Breast epithelium (tissue), 4 donors: ENCODE results near the gene IL9. TPM values are rescaled to one million over a fixed set of nuclear protein-coding genes. Genes with fewer than 3 reads are reported as not detected.

Experiments
- DNase-seq, 2 donors: peaks; one replicate each; pipeline ENCODE4 v3.0.0-alpha.2; 2019; ENCODE audit warnings: low spot score in 2 of 2
- H3K27ac ChIP-seq, 2 donors: fragments of 200-600 bp; sonication (generic) in 1 of 2; one replicate each; pipeline ENCODE4 v1.5.1; 2016 to 2019; ENCODE audit warnings: mild to moderate bottlenecking in 1 of 2
- H3K27me3 ChIP-seq, 2 donors: fragments of 200-600 bp; sonication (generic) in 1 of 2; one replicate each; pipeline versions ENCODE4 v1.5.1 to v1.6.0; 2017 to 2019; ENCODE audit warnings: control low read depth in 1 of 2, mild to moderate bottlenecking in 1 of 2
- H3K36me3 ChIP-seq: fragments of 200-600 bp; one replicate; pipeline ENCODE4 v1.5.1; 2019
- H3K4me1 ChIP-seq, 2 donors: fragments of 200-600 bp; sonication (generic); one replicate each; pipeline ENCODE4 v1.5.1; 2016 to 2019; ENCODE audit warnings: control low read depth in 1 of 2
- H3K4me3 ChIP-seq, 3 donors: fragments of 200-600 bp; sonication (generic); 1 replicate in 2 of 3; 2 replicates in 1 of 3; pipeline ENCODE4 v1.5.1; 2016 to 2019; ENCODE audit warnings: mild to moderate bottlenecking in 3 of 3, moderate library complexity in 2 of 3
- H3K9me3 ChIP-seq, 2 donors: fragments of 200-600 bp; sonication (generic) in 1 of 2; one replicate each; pipeline ENCODE4 v1.5.1; 2016 to 2019; ENCODE audit warnings: control low read depth in 1 of 2
- CTCF ChIP-seq, 3 donors: fragments of 450-650 bp; IDR thresholded peaks; one replicate each; pipeline ENCODE4 v1.5.1; 2016 to 2017; ENCODE audit warnings: antibody characterized with exemption in 3 of 3, mild to moderate bottlenecking in 3 of 3, moderate library complexity in 3 of 3
- POLR2A ChIP-seq: fragments of 450-650 bp; IDR thresholded peaks from one replicate; pipeline ENCODE4 v1.6.1; 2016; ENCODE audit warnings: antibody characterized with exemption, mild to moderate bottlenecking, moderate library complexity
- POLR2AphosphoS5 ChIP-seq, 3 donors: sonication (generic); formaldehyde crosslinking; IDR thresholded peaks; one replicate each; pipeline ENCODE4 v1.6.1; 2017; ENCODE audit warnings: antibody characterized with exemption in 3 of 3
- intact Hi-C: fragments of 100-400 bp; cut with DNase I; formaldehyde crosslinking; loops from one replicate; pipeline ENCODE4 v1.15.1; 2023; ENCODE audit warnings: low total_unique reads
- total RNA-seq, 3 donors: library from RNA; depleted of rRNA; stranded (reverse); fragments of >200 nt; gene quantifications; one replicate each; pipeline ENCODE4 v1.1.0, GENCODE V29; 2016

IL9 gene
- total RNA-seq: not detected

DNA sequence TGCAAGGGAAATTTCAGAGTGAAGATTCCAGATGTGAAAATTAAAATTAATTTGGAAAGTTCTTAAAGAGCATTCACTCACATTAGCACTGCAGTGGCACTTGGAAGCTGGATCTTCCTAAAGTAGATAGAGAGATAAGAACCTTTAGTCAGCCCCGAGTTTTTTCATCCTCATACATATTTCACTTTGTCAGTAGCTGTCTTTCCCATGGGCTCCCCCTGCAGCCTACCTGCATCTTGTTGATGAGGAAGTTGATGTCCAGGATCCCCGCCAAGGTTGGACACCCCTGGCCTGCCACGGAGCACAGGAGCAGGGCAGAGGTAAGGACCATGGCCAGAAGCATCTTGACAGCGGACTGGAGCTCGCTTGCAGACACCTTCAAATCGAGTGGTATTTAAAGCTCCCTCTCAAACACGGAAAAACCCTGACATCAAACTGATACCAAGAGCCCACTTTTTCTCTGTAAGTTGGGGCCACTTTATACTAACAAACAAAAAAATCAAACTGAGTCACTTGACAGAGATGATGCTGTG is at the start of gene IL9:
Gene IL9 (minus strand): TSS at position 368 of the 533 bp plus-strand sequence. CDS start 25 bp downstream, at position 343.
- Histone ChIP-seq H3K4me3 (no peak within 1 kb of the TSS), H3K27ac (no peak within 1 kb of the TSS), H3K4me1 (no peaks in the 10 kb centered on the region), H3K9me3 (no peaks in the 10 kb centered on the region), H3K27me3 (peaks cover 0 to 6% of the 10 kb centered on the region in 2 donors), H3K36me3 (no peaks in the 10 kb centered on the region)
- intact Hi-C loops: loop anchor here (1.0 to 5.0 kb wide), 2 partner anchors 14 to 1802 kb away; no protein-coding TSS in a partner anchor
- TF ChIP-seq POLR2A: no peak
- TF ChIP-seq POLR2AphosphoS5 (IDR thresholded peaks at IDR 0.05): no peak
- TF ChIP-seq CTCF (IDR thresholded peaks at IDR 0.05): no peak
- DNase-seq: no peak

DNA sequence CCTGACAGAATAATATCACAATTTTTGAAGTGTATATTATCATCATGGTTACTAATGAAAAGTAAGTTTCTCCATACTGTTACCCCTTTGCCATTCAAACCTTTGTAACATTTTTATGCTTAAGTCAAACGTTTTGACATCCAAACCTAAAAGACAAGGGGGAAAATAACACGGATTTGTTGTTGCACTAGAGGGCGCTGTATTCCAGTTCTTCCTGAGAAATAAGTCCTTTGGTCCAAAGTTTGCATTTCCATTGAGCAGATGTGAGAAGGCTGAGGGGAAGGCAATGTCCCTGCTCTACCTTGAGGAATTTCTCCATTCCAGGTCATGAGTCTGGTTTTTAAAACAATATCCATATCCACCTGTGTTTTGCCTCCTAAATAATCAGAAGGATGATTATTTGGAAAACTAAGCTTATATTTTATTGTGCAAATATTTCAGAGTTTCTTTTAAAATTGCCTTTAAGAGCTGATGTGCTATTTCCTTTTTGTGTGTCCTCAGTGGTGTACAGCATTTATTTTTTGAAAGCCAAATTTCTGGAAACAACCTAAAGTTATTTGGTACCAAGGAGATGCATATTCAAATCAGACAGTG is 49.4 kb upstream of the IL9 start:
- Histone ChIP-seq H3K4me3 (no peak overlapping the region), H3K4me1 (no peaks in the 10 kb centered on the region), H3K9me3 (no peaks in the 10 kb centered on the region), H3K27ac (no peak overlapping the region), H3K27me3 (peaks cover 0 to 9% of the 10 kb centered on the region in 2 donors), H3K36me3 (no peaks in the 10 kb centered on the region)
- peak in 1 of 2 donors; percentile 40 for DNase-seq
- TF ChIP-seq CTCF (IDR thresholded peaks at IDR 0.05): peak; percentile 55 to 84 (median 82)
- no peak for TF ChIP-seq POLR2A
- intact Hi-C loops: no loop called here

- no peaks in the 10 kb centered on the region for H3K4me1 ChIP-seq
- H3K36me3 ChIP-seq: no peaks in the 10 kb centered on the region
- no peaks in the 10 kb centered on the region for H3K9me3 ChIP-seq
- DNase-seq: no peak
- intact Hi-C loops: no loop called here
- no peak overlapping the region for H3K4me3 ChIP-seq
- TF ChIP-seq CTCF (IDR thresholded peaks at IDR 0.05) (no peak), POLR2A (no peak), POLR2AphosphoS5 (IDR thresholded peaks at IDR 0.05) (no peak)
- H3K27me3 ChIP-seq: peaks cover 0 to 9% of the 10 kb centered on the region in 2 donors
- H3K27ac ChIP-seq: no peak overlapping the region
Measured at GRCh38 chr5:135944564-135944963, 48.9 kb upstream of the IL9 start.

- Histone ChIP-seq H3K4me3 (no peak overlapping the region), H3K9me3 (no peaks in the 10 kb centered on the region), H3K36me3 (no peaks in the 10 kb centered on the region), H3K27ac (no peak overlapping the region), H3K4me1 (no peaks in the 10 kb centered on the region), H3K27me3 (peaks cover 0 to 9% of the 10 kb centered on the region in 2 donors)
- TF ChIP-seq POLR2A: no peak
- no peak for TF ChIP-seq CTCF (IDR thresholded peaks at IDR 0.05)
- TF ChIP-seq POLR2AphosphoS5 (IDR thresholded peaks at IDR 0.05): no peak
- intact Hi-C loops: no loop called here
- DNase-seq: no peak
Measured at GRCh38 chr5:135942202-135942771, 46.6 kb upstream of the IL9 start.

DNA sequence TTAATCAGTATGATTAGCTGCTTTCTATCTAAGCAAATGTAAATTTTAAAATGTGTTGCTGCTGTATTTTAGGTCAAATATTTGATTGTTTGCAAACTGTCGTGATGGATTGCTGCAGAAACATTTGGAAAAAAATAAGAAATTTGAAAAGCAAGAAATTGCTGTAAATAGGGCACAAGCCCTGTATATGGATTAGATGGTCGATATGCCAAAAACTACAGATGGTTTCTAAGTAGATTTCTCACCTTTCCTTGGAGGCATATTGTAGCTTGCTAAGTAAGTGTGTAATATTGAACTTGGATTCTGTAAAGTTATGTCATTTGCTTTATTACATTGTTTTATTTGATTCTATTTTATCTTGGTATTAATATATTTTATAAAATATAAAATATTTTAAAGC is 46.1 kb upstream of the IL9 start:
- no peaks in the 10 kb centered on the region for H3K9me3 ChIP-seq
- no peak for DNase-seq
- TF ChIP-seq CTCF (IDR thresholded peaks at IDR 0.05) (no peak), POLR2AphosphoS5 (IDR thresholded peaks at IDR 0.05) (no peak), POLR2A (no peak)
- H3K27me3 ChIP-seq: peaks cover 0 to 9% of the 10 kb centered on the region in 2 donors
- no peak overlapping the region for H3K27ac ChIP-seq
- H3K4me1 ChIP-seq: no peaks in the 10 kb centered on the region
- intact Hi-C loops: no loop called here
- H3K4me3 ChIP-seq: no peak overlapping the region
- no peaks in the 10 kb centered on the region for H3K36me3 ChIP-seq
